Gastroesophageal sphincter (tissue), 4 donors: ENCODE measurements around the gene ZBED4. TPM values are rescaled to one million over a fixed set of nuclear protein-coding genes. Genes with fewer than 3 reads are reported as not detected.

Experiments
- ATAC-seq: fragments of 150-250 bp; one replicate; pipeline ENCODE4 v1.9.1; 2016; ENCODE audit warnings: mild to moderate bottlenecking, moderate library complexity
- H3K27ac ChIP-seq, 4 donors: fragments of 200-600 bp; sonication (generic) in 3 of 4; 1 replicate in 3 of 4; 2 replicates in 1 of 4; pipeline ENCODE4 v1.5.1; 2016 to 2019
- H3K27me3 ChIP-seq: fragments of 200-600 bp; sonication (generic); one replicate; pipeline ENCODE4 v1.5.1; 2019
- H3K36me3 ChIP-seq, 2 donors: fragments of 200-600 bp; sonication (generic); one replicate each; pipeline ENCODE4 v1.5.1; 2019; ENCODE audit warnings: control low read depth in 1 of 2
- H3K4me1 ChIP-seq, 3 donors: fragments of 200-600 bp; sonication (generic); 1 replicate in 2 of 3; 2 replicates in 1 of 3; pipeline ENCODE4 v1.5.1; 2016 to 2019; ENCODE audit warnings: control low read depth in 2 of 3
- H3K4me3 ChIP-seq, 2 donors: fragments of 200-600 bp; sonication (generic); one replicate each; pipeline ENCODE4 v1.5.1; 2019; ENCODE audit warnings: mild to moderate bottlenecking in 1 of 2, moderate library complexity in 1 of 2
- H3K9me3 ChIP-seq, 3 donors: fragments of 200-600 bp; sonication (generic); one replicate each; pipeline ENCODE4 v1.5.1; 2017 to 2019; ENCODE audit warnings: control low read depth in 2 of 3
- CTCF ChIP-seq, 4 experiments: fragments of 200-600 bp in 2 of 4; fragments of 450-650 bp in 2 of 4; sonication (generic) in 1 of 4; IDR thresholded peaks; one replicate each; pipeline ENCODE4 v1.5.1; 2017 to 2019; ENCODE audit warnings: antibody characterized with exemption in 4 of 4, mild to moderate bottlenecking in 2 of 4, moderate library complexity in 2 of 4
- EP300 ChIP-seq: sonication (generic); formaldehyde crosslinking; IDR thresholded peaks from one replicate; pipeline ENCODE4 v1.6.1; 2017; ENCODE audit warnings: antibody characterized with exemption, mild to moderate bottlenecking
- POLR2A ChIP-seq, 2 donors: fragments of 450-650 bp; IDR thresholded peaks; one replicate each; pipeline ENCODE4 v1.6.1; 2017; ENCODE audit warnings: antibody characterized with exemption in 2 of 2, mild to moderate bottlenecking in 2 of 2, moderate library complexity in 1 of 2
- POLR2AphosphoS5 ChIP-seq: sonication (generic); formaldehyde crosslinking; IDR thresholded peaks from one replicate; pipeline ENCODE4 v1.6.1; 2017; ENCODE audit warnings: antibody characterized with exemption
- WGBS, 2 donors: methylation state at CpG; one replicate each; pipeline ENCODE4 v1.1.5; 2018; ENCODE audit warnings: low coverage in 1 of 2; 5-methylcytosine and 5-hydroxymethylcytosine counted together
- total RNA-seq, 4 donors: library from RNA; depleted of rRNA; stranded (reverse); fragments of >200 nt; gene quantifications; one replicate each; pipeline ENCODE4 v1.1.0, GENCODE V29; 2016

ZBED4 gene
- total RNA-seq, 4 donors from 2014 or later = 6.9 to 12.3 (median 7.1) TPM

DNA sequence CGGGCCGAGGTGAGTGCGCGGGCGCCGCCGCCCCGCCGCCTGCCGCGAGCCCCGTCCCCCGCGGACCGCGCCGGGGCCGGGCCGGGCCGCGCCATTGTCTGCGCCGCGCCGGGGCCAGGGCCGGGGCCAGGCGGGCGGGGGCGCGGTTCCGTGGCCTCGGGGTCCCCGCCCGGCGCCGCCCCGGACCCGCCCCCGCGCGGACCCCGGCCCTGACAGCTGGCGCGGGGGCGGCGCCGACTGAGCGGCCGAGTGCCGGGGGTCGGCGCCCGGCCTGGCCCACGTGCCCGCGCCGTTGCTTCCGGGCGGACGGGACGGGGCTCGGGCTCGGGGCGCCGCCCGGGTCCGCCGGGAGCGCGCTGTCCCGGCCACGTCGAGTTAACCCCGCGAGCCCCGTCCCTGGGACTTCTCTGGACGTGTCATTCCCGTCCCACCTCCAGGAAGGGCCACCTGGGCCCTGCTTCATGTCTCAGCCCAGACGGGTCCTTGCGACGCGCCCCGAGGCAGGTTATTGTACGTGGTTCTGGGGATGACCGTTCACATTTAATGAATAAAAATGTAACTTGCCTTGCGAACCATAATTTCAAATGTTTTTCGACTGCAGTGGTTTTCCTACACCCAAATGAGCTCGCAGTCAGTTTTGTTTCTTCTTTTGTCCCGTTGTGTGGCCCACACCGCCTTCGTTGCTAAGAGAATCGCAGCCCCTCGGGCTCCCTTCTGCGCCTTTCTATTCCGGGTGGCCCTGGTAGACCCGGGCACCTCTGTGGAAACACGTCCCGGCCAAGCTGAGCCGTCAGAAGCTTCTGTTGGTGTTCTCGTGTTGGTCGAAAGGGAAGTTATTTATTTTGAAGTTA lies 562 bp downstream of the ZBED4 start:
- 0% methylated on average over 5 to 13 of the region's 101 CpGs for WGBS, 2 donors
- Histone ChIP-seq H3K4me3 (peak overlapping the region; percentile 43 to 86), H3K4me1 (peaks cover 0 to 44% (median 27%) of the 10 kb centered on the region in 3 donors), H3K9me3 (no peaks in the 10 kb centered on the region), H3K27me3 (peaks cover 17% of the 10 kb centered on the region), H3K27ac (peak overlapping the region in 3 of 4 donors; percentile 63 to 82 (median 76)), H3K36me3 (no peaks in the 10 kb centered on the region)
- ATAC-seq = no peak
- TF ChIP-seq POLR2A (IDR thresholded peaks at IDR 0.05) (no peak), CTCF (IDR thresholded peaks at IDR 0.05) (peak in 1 of 4 experiments; percentile 5), POLR2AphosphoS5 (no peak), EP300 (no peak)

- no peak for TF ChIP-seq POLR2A (IDR thresholded peaks at IDR 0.05)
- no peak for TF ChIP-seq POLR2AphosphoS5
- TF ChIP-seq CTCF (IDR thresholded peaks at IDR 0.05) = no peak
- TF ChIP-seq EP300 = no peak
- no peak for ATAC-seq
- H3K27me3 ChIP-seq = peaks cover 5% of the 10 kb centered on the region
- H3K9me3 ChIP-seq = no peaks in the 10 kb centered on the region
- peak overlapping the region in 2 of 4 donors; percentile 4 to 82 for H3K27ac ChIP-seq
- peak overlapping the region in 1 of 2 donors; percentile 1 for H3K4me3 ChIP-seq
- WGBS, 2 donors = 26 to 40% methylated on average over 3 to 7 of the region's 9 CpGs
- H3K4me1 ChIP-seq = peaks cover 0 to 33% (median 20%) of the 10 kb centered on the region in 3 donors
- H3K36me3 ChIP-seq = no peaks in the 10 kb centered on the region
Measured at GRCh38 chr22:49855251-49855911, 1.7 kb downstream of the ZBED4 start.

- ATAC-seq = no peak
- Histone ChIP-seq H3K27ac (no peak overlapping the region), H3K36me3 (no peaks in the 10 kb centered on the region), H3K4me1 (peaks cover 0 to 33% (median 20%) of the 10 kb centered on the region in 3 donors), H3K4me3 (no peak overlapping the region), H3K9me3 (no peaks in the 10 kb centered on the region), H3K27me3 (no peaks in the 10 kb centered on the region)
- WGBS, 2 donors = 100% methylated on average over 2 of the region's 23 CpGs; no CpG with 5 or more reads in 1 of the 2 donors
- TF ChIP-seq EP300 (no peak), POLR2AphosphoS5 (no peak), CTCF (IDR thresholded peaks at IDR 0.05) (no peak), POLR2A (IDR thresholded peaks at IDR 0.05) (no peak)
Measured at GRCh38 chr22:49856343-49856742, 2.7 kb downstream of the ZBED4 start.

GRCh38 chr22:49856766-49857618 lies 3.3 kb downstream of the ZBED4 start:
- no peaks in the 10 kb centered on the region for H3K9me3 ChIP-seq
- peaks cover 0 to 33% (median 20%) of the 10 kb centered on the region in 3 donors for H3K4me1 ChIP-seq
- 69 to 100% methylated on average over 1 to 3 of the region's 31 CpGs for WGBS, 2 donors
- H3K27ac ChIP-seq = no peak overlapping the region
- no peak overlapping the region for H3K4me3 ChIP-seq
- no peaks in the 10 kb centered on the region for H3K27me3 ChIP-seq
- H3K36me3 ChIP-seq = no peaks in the 10 kb centered on the region
- TF ChIP-seq EP300 = no peak
- no peak for ATAC-seq

- H3K4me1 ChIP-seq = peaks cover 0 to 23% (median 15%) of the 10 kb centered on the region in 3 donors
- 80 to 100% methylated on average over 1 of the region's 14 CpGs for WGBS, 2 donors
- H3K27me3 ChIP-seq = no peaks in the 10 kb centered on the region
- H3K36me3 ChIP-seq = no peaks in the 10 kb centered on the region
- H3K9me3 ChIP-seq = no peaks in the 10 kb centered on the region
- no peak for TF ChIP-seq POLR2A (IDR thresholded peaks at IDR 0.05)
- H3K4me3 ChIP-seq = no peak overlapping the region
- no peak for ATAC-seq
- H3K27ac ChIP-seq = no peak overlapping the region
Measured at GRCh38 chr22:49858827-49859226, 5.2 kb downstream of the ZBED4 start.
